GM18861 (cell line): ENCODE measurements around the gene CCDC146.
"Not testable (repeated sequence)": the region's sequence is repeated elsewhere in the genome, so short reads cannot be mapped to it uniquely, and the experiment has no call there.

ENCODE experiments used
- ATAC-seq: cut with Tn5 transposase; IDR thresholded peaks from one replicate; pipeline ENCODE4 v1.9.1; 2021; ENCODE audit not compliant: unreplicated experiment

The CCDC146 gene

GRCh38 chr7:77199013-77199966, 76.9 kb downstream of the CCDC146 start, which contains the start of gene FGL2:
TSS of gene FGL2 (minus strand) at chr7:77199819. CDS start at chr7:77199793, 26 bp downstream.
- ATAC-seq: no peak

- ATAC-seq: no peak
These were observed 78.1 kb downstream of the CCDC146 start for GRCh38 chr7:77200542-77200941.

GRCh38 chr7:77202481-77202976, 80.1 kb downstream of the CCDC146 start:
- peak; percentile 91 for ATAC-seq

GRCh38 chr7:77205706-77206105, 83.3 kb downstream of the CCDC146 start:
- no peak for ATAC-seq

- no peak for ATAC-seq
These were observed 86.0 kb downstream of the CCDC146 start for GRCh38 chr7:77208416-77208815.

GRCh38 chr7:77209479-77210139, 87.2 kb downstream of the CCDC146 start:
- ATAC-seq: no peak

- ATAC-seq: no peak
These were observed 93.9 kb downstream of the CCDC146 start for GRCh38 chr7:77216181-77216845.

- ATAC-seq: no peak
These were observed 95.2 kb downstream of the CCDC146 start for GRCh38 chr7:77217474-77218185.

- ATAC-seq: not testable (repeated sequence)
These were observed 97.4 kb downstream of the CCDC146 start for GRCh38 chr7:77219701-77220331.

GRCh38 chr7:77222065-77222464, 99.7 kb downstream of the CCDC146 start:
- no peak for ATAC-seq

- ATAC-seq: no peak
These were observed 100.4 kb downstream of the CCDC146 start for GRCh38 chr7:77222819-77223218.

GRCh38 chr7:77223261-77223660, 100.8 kb downstream of the CCDC146 start:
- ATAC-seq: no peak

- no peak for ATAC-seq
These were observed 104.0 kb downstream of the CCDC146 start for GRCh38 chr7:77226357-77226839.

GRCh38 chr7:77228795-77229194, 106.4 kb downstream of the CCDC146 start:
- ATAC-seq: peak; percentile 73

GRCh38 chr7:77232467-77232866, 110.1 kb downstream of the CCDC146 start:
- ATAC-seq: no peak

GRCh38 chr7:77235276-77235675, 112.9 kb downstream of the CCDC146 start:
- no peak for ATAC-seq

- no peak for ATAC-seq
These were observed 116.3 kb downstream of the CCDC146 start for GRCh38 chr7:77238703-77239136.

GRCh38 chr7:77239471-77239870, 117.1 kb downstream of the CCDC146 start:
- no peak for ATAC-seq

GRCh38 chr7:77242068-77242467, 119.7 kb downstream of the CCDC146 start:
- ATAC-seq: no peak

GRCh38 chr7:77242554-77242953, 120.1 kb downstream of the CCDC146 start:
- ATAC-seq: no peak
